AG09319 (cell line): ENCODE measurements around the gene CETP.

ENCODE experiments used
- DNase-seq: peaks from one replicate; pipeline ENCODE4 v3.0.0-alpha.2; 2010; ENCODE audit warnings: low read depth; ENCODE audit errors: extremely low read depth
- CTCF ChIP-seq: IDR thresholded peaks from 2 replicates; pipeline ENCODE4 v1.5.1; 2011; ENCODE audit warnings: low read depth, mild to moderate bottlenecking, inconsistent platforms, low read length, moderate library complexity

Gene CETP

GRCh38 chr16:56945847-56946527 is 15.8 kb upstream of the CETP start:
- TF ChIP-seq CTCF = no peak
- no peak for DNase-seq

- TF ChIP-seq CTCF = no peak
- no peak for DNase-seq
Measured at GRCh38 chr16:56946767-56947603, 14.8 kb upstream of the CETP start.

- DNase-seq = no peak
- no peak for TF ChIP-seq CTCF
Measured at GRCh38 chr16:56947604-56947995, 14.2 kb upstream of the CETP start.

GRCh38 chr16:56948234-56948633 is 13.5 kb upstream of the CETP start:
- TF ChIP-seq CTCF = no peak
- no peak for DNase-seq

- no peak for DNase-seq
- TF ChIP-seq CTCF = no peak
Measured at GRCh38 chr16:56950051-56950450, 11.7 kb upstream of the CETP start.

- no peak for TF ChIP-seq CTCF
- DNase-seq = no peak
Measured at GRCh38 chr16:56950455-56950854, 11.3 kb upstream of the CETP start.
